GM10266 (cell line): ENCODE data around the gene UGT1A1.

Source experiments
- DNase-seq: peaks from one replicate; pipeline ENCODE4 v3.0.0; 2012; ENCODE audit errors: extremely low spot score
- TF ChIP-seq, protein P1 (sequence below): IDR thresholded peaks from 2 replicates; pipeline ENCODE4 v1.5.1; 2012; ENCODE audit warnings: mild to moderate bottlenecking, low read depth; ENCODE audit not compliant: control insufficient read depth, insufficient read depth; ENCODE audit errors: missing control alignments

Gene UGT1A1

DNA sequence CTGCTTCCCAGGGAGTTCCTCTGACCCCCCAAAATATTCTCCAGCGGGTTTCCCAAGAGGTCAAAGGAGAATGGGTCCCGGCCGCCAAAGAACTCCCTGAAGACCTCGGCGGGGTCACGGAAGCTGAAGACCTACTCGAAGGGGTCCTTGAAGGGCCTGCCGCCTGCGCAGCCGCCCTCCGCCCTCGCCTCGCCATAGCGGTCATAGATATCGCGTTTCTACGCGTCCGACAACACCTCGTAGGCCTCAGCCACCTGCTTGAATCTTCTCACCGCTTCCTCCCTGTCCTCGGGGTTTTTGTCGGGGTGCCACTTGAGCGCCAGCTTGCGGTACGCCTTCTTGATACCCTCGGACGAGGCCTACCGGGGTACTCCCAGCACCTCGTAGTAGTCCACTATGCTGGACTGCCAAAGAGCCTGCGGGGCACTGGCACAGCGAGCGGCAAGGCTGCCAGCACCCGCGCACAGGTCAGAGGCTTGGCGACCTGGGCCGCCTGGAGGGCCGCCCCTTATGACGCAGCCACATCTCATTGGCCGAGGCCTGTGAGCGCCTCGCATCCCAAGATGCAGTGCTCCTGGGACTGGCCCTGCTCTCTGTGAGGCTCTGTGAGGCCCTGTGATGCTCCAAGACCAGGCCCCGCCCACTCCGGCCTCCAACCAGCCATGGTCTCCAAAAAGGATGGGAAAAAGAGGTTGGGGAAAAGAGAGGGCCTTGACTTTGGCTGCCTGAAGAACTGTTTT is 5.0 kb upstream of the UGT1A1 start:
- TF ChIP-seq, protein P1, sequence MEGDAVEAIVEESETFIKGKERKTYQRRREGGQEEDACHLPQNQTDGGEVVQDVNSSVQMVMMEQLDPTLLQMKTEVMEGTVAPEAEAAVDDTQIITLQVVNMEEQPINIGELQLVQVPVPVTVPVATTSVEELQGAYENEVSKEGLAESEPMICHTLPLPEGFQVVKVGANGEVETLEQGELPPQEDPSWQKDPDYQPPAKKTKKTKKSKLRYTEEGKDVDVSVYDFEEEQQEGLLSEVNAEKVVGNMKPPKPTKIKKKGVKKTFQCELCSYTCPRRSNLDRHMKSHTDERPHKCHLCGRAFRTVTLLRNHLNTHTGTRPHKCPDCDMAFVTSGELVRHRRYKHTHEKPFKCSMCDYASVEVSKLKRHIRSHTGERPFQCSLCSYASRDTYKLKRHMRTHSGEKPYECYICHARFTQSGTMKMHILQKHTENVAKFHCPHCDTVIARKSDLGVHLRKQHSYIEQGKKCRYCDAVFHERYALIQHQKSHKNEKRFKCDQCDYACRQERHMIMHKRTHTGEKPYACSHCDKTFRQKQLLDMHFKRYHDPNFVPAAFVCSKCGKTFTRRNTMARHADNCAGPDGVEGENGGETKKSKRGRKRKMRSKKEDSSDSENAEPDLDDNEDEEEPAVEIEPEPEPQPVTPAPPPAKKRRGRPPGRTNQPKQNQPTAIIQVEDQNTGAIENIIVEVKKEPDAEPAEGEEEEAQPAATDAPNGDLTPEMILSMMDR, result no peak
- DNase-seq, result no peak

DNA sequence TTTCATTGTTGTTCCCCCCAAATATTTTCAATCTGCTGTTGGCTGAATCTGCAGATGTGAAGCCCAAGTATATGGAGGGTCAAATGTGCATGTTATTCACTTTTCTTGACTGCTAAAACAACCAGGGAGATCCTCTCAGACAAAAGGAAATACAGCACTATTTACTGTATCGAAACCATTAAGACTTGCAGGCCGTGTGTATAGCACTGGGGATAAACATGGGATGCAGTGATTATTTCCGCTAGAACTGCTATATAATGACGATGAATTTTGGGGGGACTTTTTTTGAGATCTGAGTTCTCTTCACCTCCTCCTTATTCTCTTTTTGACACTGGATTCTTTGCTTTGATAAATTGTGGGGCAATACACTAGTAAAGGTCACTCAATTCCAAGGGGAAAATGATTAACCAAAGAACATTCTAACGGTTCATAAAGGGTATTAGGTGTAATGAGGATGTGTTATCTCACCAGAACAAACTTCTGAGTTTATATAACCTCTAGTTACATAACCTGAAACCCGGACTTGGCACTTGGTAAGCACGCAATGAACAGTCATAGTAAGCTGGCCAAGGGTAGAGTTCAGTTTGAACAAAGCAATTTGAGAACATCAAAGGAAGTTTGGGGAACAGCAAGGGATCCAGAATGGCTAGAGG is 3.5 kb upstream of the UGT1A1 start:
- TF ChIP-seq, protein P1, result no peak
- DNase-seq, result no peak

DNA sequence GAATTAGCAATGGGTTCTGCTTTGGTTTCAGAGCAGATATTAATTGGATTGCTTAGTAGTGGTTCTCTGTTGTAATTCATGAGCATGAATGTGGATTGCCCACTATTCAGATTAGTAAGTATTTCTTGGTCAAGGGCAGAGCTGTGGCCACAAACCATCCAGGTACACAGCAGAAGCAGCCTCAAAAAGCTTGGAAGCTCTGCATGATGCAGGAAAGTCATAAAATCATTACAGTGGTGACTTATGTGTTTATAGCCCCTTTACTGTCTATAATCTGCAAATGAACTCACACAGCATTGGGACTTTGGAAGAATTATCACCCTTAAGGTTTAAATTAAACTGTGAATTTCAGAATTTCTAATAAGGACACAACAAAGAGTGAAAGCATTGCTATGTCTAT is 1.9 kb upstream of the UGT1A1 start:
- DNase-seq, result no peak
- TF ChIP-seq, protein P1, result no peak

DNA sequence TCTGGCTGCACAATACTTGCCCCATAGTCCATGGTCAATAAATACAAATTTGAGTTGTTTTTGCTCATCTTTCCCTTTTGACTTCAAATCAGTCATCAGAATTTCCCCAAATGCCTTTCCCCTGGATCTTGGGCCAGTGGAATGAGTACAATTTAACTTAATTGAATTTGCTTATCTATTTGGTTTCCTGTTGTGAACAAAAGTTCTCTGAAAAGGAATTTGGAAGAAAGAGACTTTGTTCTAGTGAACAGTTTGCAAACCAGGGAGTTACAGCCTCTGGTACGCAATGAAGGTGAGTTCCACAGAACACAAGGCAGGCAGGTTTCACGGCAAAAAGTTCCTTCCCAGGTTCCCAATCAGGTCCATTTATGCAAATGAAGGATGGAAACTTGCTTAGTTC is 1.2 kb upstream of the UGT1A1 start:
- DNase-seq, result no peak
- TF ChIP-seq, protein P1, result no peak

DNA sequence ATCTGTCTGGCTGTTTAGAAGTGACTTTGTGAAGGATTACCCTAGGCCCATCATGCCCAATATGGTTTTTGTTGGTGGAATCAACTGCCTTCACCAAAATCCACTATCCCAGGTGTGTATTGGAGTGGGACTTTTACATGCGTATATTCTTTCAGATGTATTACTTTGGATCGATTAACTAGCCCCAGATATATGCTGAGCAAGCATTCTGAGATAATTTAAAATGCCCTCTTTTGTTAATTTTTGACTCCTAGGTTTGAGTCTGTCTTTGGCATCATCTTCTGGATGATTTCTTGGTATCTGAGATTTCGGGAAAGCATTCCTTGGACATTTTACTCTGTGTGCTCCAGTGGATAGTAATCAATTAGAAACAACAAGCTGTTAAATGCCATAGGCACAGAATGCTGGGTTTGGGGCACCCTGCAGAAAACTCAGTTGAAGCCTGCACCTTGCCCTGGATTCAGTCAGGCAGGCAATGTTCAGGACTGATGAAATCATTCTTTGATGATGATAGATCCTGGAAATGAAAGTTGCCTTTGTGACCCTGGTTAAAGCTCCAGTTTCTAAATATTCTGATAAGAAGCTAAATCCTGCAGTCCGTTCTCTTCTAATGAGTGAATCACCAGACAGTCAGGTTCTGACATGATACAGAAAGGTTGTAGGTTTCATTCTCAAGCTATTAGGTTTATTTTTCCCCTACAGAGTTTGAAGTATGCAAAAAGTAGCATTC is 1.1 kb downstream of the UGT1A1 start:
- TF ChIP-seq, protein P1, result no peak
- DNase-seq, result no peak

DNA sequence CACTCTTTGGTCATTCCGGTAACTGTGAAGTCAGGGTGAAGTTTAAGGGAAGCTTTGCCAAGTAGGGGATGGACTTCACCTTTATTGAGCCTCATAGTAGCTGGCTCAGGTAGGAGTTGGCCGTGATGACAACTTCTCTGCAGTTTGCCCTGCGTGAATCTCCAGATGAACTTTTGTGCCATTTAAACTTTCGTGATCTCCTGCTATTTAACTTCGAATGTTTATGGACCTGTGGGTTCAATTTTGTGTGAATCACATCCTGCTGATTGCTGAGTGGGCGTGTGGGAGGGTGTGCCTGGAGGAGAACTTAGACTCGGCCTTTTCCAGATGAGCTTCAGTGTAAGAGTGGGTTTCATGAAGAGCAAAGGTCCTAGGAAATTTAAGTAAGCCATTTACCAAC is 4.2 kb downstream of the UGT1A1 start:
- TF ChIP-seq, protein P1, result no peak
- no peak for DNase-seq
